ENCODE measurements around the gene MYO3A. TPM values are rescaled to one million over a fixed set of nuclear protein-coding genes. Genes with fewer than 3 reads are reported as not detected.
"Not testable (repeated sequence)": the region's sequence is repeated elsewhere in the genome, so short reads cannot be mapped to it uniquely, and the experiment has no call there.

Gene MYO3A
- total RNA-seq, 2 donors from 2014 or later = not detected

DNA sequence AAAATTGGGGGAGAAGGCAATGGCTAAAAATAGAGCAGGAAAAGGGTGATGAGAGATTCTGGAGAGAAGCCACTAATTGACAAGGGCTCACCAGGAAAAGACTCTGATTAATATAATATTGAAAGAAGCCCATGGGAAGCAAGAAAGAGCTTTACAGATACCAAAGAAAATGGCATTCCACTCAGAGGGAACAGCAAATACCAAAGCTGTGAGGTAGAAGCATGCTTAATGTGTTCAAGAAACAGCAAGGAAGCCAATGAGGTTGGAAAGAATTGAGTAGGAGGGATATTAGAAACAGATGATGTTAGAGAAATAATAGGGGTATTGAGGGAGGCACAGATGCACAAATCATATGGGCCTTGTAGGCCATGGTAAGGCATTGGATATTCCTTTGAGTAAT is 130.1 kb downstream of the MYO3A start:
- Mint-ChIP-seq H3K4me1 (ENCODE audit: low read depth in 2 of 2) (no peaks in the 10 kb centered on the region), H3K27ac (no peak overlapping the region), H3K4me3 (no peak overlapping the region), H3K36me3 (no peaks in the 10 kb centered on the region), H3K27me3 (no peaks in the 10 kb centered on the region), H3K9me3 (no peaks in the 10 kb centered on the region)
- ATAC-seq (no peak), DNase-seq (ENCODE audit: low spot score) (no peak)

DNA sequence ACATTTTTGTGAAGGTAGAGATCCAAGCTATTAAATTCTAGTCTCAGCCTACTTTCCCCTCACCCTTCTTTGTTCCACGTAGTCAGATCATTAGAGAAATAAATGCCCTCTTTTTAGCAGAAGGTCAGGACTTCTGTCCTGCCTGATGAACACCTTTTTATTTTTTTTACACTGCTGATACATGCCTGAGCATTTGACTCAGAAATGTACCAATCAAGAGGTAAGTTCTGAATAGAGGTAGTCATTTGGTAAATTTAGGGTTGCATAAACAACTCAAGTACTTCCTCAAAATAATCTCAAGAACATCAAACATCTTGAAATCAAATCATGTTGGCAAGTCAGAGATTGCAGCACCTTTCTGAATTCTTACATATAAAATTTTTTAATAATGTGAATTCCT is 133.7 kb downstream of the MYO3A start:
- no peak overlapping the region for H3K4me3 Mint-ChIP-seq
- H3K36me3 Mint-ChIP-seq = no peaks in the 10 kb centered on the region
- H3K27me3 Mint-ChIP-seq = no peaks in the 10 kb centered on the region
- peaks cover 3% of the 10 kb centered on the region for H3K9me3 Mint-ChIP-seq
- no peak overlapping the region for H3K27ac Mint-ChIP-seq
- no peak for ATAC-seq
- DNase-seq (ENCODE audit: low spot score) = no peak
- no peaks in the 10 kb centered on the region for H3K4me1 Mint-ChIP-seq (ENCODE audit: low read depth in 2 of 2)

DNA sequence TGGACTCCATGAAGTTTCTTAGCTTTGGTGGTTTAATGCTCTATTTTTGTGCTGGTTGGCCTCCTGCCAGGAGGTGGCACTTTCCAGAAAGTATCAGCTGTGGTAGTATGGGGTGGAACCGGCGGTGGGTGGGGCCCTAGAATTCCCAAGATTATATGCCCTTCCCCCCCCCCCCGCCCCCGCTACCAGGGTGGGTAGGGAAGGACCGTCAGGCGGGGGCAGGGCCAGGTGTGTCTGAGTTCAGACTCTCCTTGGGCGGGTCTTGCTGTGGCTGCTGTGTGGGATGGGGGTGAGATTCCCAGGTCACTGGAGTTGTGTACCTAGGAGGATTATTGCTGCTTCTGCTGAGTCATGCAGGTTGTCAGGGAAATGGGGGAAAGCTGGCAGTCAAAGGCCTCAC is 146.9 kb downstream of the MYO3A start:
- H3K36me3 Mint-ChIP-seq; H3K4me3 Mint-ChIP-seq; ATAC-seq; H3K27ac Mint-ChIP-seq; DNase-seq (ENCODE audit: low spot score); H3K4me1 Mint-ChIP-seq (ENCODE audit: low read depth in 2 of 2); H3K9me3 Mint-ChIP-seq: not testable (repeated sequence)
- peaks cover 4 to 23% of the 10 kb centered on the region in 2 donors for H3K27me3 Mint-ChIP-seq

DNA sequence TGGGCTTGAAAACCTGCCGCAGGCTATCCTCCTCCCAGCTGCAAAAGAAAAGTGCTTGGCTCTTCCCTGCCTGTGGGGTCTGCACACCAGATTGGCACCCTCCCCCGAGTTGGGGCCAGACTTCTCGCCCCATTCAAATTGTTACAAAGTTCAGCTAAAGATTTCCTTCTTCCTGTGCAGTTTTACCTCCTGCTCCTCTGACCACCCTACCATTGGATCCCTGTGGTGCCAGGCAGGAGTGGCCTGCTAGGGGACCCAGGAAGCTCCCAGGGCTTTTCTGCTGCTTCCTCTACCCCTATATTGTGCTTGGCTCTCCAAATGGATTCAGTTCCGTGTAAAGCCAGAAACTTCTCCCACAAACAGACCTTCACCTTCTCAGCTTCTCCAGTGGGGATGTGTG is 147.4 kb downstream of the MYO3A start:
- no peak overlapping the region for H3K27ac Mint-ChIP-seq
- H3K36me3 Mint-ChIP-seq = no peaks in the 10 kb centered on the region
- no peaks in the 10 kb centered on the region for H3K4me1 Mint-ChIP-seq (ENCODE audit: low read depth in 2 of 2)
- H3K4me3 Mint-ChIP-seq = no peak overlapping the region
- H3K27me3 Mint-ChIP-seq = peaks cover 4 to 28% of the 10 kb centered on the region in 2 donors
- no peak for ATAC-seq
- peaks cover 5% of the 10 kb centered on the region for H3K9me3 Mint-ChIP-seq
- no peak for DNase-seq (ENCODE audit: low spot score)

DNA sequence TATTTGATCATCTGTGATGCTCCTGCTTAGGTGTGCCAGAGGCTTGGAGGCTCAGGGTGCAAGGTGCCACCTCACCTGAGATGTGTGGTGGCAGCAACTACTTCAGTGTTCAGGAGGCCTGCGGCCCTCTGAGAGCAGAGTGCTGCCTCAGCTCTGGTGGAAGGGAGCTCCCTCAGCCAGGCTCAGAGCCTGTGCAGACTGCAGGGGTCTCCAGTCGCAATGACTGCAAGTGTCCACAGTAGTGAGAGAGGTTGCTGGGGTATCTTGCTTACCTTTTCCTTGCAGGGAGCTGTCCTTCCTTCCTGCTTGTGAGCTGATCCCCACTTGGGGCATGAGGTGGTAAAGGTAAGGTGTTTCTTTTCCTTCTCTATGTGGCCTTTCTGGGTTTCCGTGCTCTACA is 151.5 kb downstream of the MYO3A start:
- peaks cover 4 to 34% of the 10 kb centered on the region in 2 donors for H3K27me3 Mint-ChIP-seq
- ATAC-seq = no peak
- no peak overlapping the region for H3K4me3 Mint-ChIP-seq
- H3K9me3 Mint-ChIP-seq = no peaks in the 10 kb centered on the region
- DNase-seq (ENCODE audit: low spot score) = no peak
- no peaks in the 10 kb centered on the region for H3K4me1 Mint-ChIP-seq (ENCODE audit: low read depth in 2 of 2)
- no peak overlapping the region for H3K27ac Mint-ChIP-seq
- no peaks in the 10 kb centered on the region for H3K36me3 Mint-ChIP-seq

DNA sequence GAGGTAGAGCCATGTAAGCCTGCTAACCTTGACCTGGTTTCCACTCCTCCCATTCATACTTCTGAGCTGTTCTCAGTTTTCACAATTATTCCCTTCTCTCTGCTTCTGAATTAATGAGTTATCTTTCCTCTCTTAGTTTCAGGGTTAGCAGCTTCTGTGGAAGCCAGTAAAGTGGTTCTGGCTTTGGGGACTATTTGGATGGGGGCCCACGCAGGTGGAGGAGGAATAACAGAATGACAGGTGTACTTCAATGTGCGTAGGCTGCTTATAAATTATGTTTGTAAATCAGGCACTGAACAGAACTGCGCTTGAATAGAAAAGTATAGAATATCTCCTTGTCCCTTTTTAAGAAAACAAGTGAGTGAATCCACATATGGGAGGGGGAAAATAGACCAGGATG is 153.6 kb downstream of the MYO3A start:
- Mint-ChIP-seq H3K27ac (no peak overlapping the region), H3K4me3 (no peak overlapping the region), H3K4me1 (ENCODE audit: low read depth in 2 of 2) (no peaks in the 10 kb centered on the region), H3K27me3 (peaks cover 2 to 33% of the 10 kb centered on the region in 2 donors), H3K9me3 (no peaks in the 10 kb centered on the region), H3K36me3 (no peaks in the 10 kb centered on the region)
- ATAC-seq (no peak), DNase-seq (ENCODE audit: low spot score) (no peak)

DNA sequence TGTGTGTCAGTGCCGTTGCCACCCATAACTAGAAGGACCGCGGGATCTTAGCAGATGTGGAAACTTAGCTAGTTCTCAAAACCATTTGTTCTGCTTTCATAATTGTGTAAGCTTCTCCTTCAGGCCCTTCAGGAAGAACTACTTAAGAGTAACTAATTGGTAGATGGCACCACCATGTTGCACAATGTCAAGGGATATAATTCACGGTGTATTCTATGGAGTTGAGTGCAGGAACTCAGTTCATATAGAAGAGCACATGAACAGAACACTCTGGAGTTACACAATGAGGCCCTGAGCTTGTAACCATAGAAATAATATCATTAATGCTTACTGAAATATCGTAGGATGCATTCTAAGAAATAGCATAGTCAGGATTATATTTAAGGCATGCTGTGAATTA is 156.0 kb downstream of the MYO3A start:
- H3K36me3 Mint-ChIP-seq = no peaks in the 10 kb centered on the region
- H3K9me3 Mint-ChIP-seq = no peaks in the 10 kb centered on the region
- no peak overlapping the region for H3K27ac Mint-ChIP-seq
- DNase-seq (ENCODE audit: low spot score) (no peak), ATAC-seq (no peak)
- H3K4me3 Mint-ChIP-seq = no peak overlapping the region
- H3K27me3 Mint-ChIP-seq = peaks cover 2 to 22% of the 10 kb centered on the region in 2 donors
- H3K4me1 Mint-ChIP-seq (ENCODE audit: low read depth in 2 of 2) = no peaks in the 10 kb centered on the region

DNA sequence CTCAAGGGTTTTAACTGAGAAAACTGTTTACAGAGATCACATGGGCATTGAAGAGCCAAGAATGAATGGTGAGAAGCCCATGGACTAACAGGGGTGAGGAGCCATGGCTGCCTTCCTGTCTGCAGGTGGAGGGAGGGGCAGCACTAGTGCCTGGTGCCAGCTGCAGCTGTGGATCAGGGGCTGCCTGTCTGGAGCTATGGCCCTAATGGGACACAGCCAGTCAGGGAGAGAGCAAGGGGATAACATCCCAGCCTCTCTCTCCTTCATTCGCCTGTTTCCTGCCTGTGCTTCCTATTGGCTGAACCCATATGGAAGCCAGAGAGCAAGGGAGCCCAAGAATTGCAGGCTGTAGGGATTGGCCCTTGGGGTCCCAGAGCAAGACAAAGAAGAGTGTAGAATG is 156.7 kb downstream of the MYO3A start:
- DNase-seq (ENCODE audit: low spot score) (no peak), ATAC-seq (no peak)
- no peaks in the 10 kb centered on the region for H3K9me3 Mint-ChIP-seq
- H3K27me3 Mint-ChIP-seq = peaks cover 2 to 21% of the 10 kb centered on the region in 2 donors
- no peaks in the 10 kb centered on the region for H3K36me3 Mint-ChIP-seq
- H3K27ac Mint-ChIP-seq = no peak overlapping the region
- H3K4me3 Mint-ChIP-seq = no peak overlapping the region
- H3K4me1 Mint-ChIP-seq (ENCODE audit: low read depth in 2 of 2) = no peaks in the 10 kb centered on the region

DNA sequence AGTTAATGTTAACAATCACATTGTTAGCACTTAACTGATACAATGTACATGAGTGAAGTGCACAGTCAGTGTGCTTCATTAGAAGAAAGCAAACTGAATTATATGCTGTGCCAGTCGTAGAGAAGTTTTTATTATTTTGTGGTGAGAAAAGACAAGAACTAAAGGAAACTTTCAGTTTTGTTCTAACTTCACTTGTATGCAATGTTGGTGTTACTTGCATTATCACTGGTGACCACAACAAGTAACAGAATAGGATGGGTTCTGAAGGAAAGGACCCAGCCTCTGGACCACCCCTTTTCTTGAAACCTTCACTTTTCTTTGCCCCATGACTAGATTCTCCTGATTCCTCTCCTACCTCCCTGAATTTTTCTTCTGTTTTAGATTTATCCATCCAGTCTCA is 159.2 kb downstream of the MYO3A start:
- no peaks in the 10 kb centered on the region for H3K36me3 Mint-ChIP-seq
- ATAC-seq (no peak), DNase-seq (ENCODE audit: low spot score) (no peak)
- no peaks in the 10 kb centered on the region for H3K4me1 Mint-ChIP-seq (ENCODE audit: low read depth in 2 of 2)
- H3K9me3 Mint-ChIP-seq = no peaks in the 10 kb centered on the region
- H3K27me3 Mint-ChIP-seq = peaks cover 0 to 2% of the 10 kb centered on the region in 2 donors
- H3K4me3 Mint-ChIP-seq = no peak overlapping the region
- no peak overlapping the region for H3K27ac Mint-ChIP-seq

DNA sequence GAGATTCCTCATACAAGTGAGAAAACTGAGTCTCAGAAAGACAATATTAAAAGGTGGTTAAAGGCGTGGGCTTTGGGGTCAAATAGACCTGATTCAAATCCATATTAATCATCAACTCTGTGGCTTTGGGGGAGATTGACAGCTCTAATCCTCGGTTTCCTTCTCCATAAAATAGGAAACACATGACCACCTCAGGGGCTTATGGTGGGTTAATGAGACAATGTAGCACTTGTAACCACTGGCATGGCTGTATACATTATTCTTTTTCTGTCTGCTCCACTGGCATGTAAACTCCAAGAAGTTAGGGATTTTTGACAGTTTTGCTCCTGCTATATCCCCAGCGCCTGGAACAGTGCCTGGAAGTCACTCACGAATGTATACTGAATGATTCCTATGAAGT is 161.8 kb downstream of the MYO3A start:
- Mint-ChIP-seq H3K27me3 (peaks cover 0 to 2% of the 10 kb centered on the region in 2 donors), H3K27ac (no peak overlapping the region), H3K4me1 (ENCODE audit: low read depth in 2 of 2) (no peaks in the 10 kb centered on the region), H3K36me3 (peaks cover 4% of the 10 kb centered on the region), H3K9me3 (peaks cover 7% of the 10 kb centered on the region), H3K4me3 (no peak overlapping the region)
- DNase-seq (ENCODE audit: low spot score) = no peak
- no peak for ATAC-seq

DNA sequence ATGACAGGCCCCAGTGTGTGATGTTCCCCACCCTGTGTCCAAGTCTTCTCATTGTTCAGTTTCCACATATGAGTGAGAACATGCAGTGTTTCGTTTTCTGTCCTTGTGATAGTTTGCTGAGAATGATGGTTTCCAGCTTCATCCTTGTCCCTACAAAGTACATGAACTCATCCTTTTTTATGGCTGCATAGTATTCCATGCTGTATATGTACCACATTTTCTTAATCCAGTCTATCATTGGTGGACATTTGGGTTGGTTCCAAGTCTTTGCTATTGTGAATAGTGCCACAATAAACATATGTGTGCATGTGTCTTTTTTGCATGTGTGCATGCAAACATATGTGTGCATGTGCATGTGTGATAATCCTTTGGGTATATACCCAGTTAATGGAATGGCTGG is 163.5 kb downstream of the MYO3A start:
- not testable (repeated sequence) for ATAC-seq; H3K4me3 Mint-ChIP-seq; H3K36me3 Mint-ChIP-seq; H3K27ac Mint-ChIP-seq; H3K4me1 Mint-ChIP-seq (ENCODE audit: low read depth in 2 of 2); H3K27me3 Mint-ChIP-seq; DNase-seq (ENCODE audit: low spot score)
- peaks cover 10% of the 10 kb centered on the region for H3K9me3 Mint-ChIP-seq

DNA sequence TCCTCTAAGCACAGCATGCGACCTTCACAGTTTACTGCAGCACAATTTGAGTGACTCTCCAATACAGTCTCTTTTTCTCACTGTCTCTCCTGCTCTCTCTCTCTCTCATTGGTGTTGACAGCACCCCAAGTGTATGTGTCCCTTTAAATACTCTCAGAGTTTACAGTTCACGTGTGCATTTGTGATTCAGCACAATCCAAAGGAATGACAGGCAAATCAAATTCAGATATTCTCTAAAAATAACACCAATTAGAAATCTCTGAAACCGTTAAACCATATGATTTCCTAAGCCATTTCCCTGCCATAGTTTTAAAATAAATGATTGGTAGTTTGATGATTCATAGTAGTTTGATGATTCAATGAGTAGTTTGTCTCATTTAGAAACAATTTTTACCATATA is 178.5 kb downstream of the MYO3A start:
- no peaks in the 10 kb centered on the region for H3K4me1 Mint-ChIP-seq (ENCODE audit: low read depth in 2 of 2)
- H3K9me3 Mint-ChIP-seq = no peaks in the 10 kb centered on the region
- H3K27me3 Mint-ChIP-seq = peaks cover 3 to 9% of the 10 kb centered on the region in 2 donors
- H3K36me3 Mint-ChIP-seq = no peaks in the 10 kb centered on the region
- no peak overlapping the region for H3K4me3 Mint-ChIP-seq
- no peak overlapping the region for H3K27ac Mint-ChIP-seq
- no peak for DNase-seq (ENCODE audit: low spot score)
- no peak for ATAC-seq

DNA sequence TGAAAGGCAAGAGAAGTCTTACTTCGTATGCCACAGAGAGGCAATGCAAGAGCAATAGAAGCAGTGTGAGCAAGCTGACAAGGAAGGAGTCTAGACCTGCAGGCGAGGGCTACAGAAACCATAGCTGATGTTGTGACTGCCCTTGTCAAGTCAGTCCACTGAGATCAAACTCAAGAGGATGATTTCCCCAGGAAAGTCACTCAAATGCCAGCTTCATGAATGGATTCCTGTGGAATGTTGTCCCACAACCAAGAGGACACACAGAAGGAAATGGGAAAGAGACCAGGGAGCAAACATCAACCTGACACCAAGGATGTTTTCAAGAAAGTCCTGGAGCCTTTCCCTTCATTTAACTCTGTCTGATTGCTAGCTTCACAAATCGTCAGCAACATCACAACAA is 204.6 kb downstream of the MYO3A start:
- Mint-ChIP-seq H3K9me3 (peaks cover 6% of the 10 kb centered on the region), H3K27me3 (peaks cover 0 to 8% of the 10 kb centered on the region in 2 donors), H3K36me3 (no peaks in the 10 kb centered on the region), H3K4me1 (ENCODE audit: low read depth in 2 of 2) (no peaks in the 10 kb centered on the region), H3K4me3 (no peak overlapping the region), H3K27ac (no peak overlapping the region)
- DNase-seq (ENCODE audit: low spot score) (no peak), ATAC-seq (no peak)

DNA sequence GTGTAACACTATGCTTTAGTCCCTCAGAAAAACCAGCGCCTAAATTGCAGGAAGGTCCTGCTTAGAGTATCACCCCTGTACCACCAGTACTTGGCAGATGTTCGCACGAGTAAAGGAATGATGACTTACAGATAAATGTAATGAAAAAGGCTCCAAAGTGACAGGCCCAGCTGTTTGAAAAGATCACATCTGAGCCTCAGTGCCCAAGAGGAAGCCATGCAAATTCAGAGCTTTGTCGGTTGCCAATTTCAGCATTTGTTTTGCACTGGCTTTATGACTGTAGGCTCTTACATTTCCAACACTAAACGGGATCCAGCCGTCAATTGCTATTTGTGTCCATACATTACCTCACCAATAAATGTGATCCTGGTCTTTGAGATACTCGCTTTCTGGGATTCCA is 222.0 kb downstream of the MYO3A start:
- no peak for ATAC-seq
- Mint-ChIP-seq H3K4me3 (no peak overlapping the region), H3K4me1 (ENCODE audit: low read depth in 2 of 2) (no peaks in the 10 kb centered on the region), H3K36me3 (no peaks in the 10 kb centered on the region), H3K27ac (no peak overlapping the region), H3K9me3 (no peaks in the 10 kb centered on the region), H3K27me3 (peaks cover 0 to 15% of the 10 kb centered on the region in 2 donors)
- DNase-seq (ENCODE audit: low spot score) = no peak

DNA sequence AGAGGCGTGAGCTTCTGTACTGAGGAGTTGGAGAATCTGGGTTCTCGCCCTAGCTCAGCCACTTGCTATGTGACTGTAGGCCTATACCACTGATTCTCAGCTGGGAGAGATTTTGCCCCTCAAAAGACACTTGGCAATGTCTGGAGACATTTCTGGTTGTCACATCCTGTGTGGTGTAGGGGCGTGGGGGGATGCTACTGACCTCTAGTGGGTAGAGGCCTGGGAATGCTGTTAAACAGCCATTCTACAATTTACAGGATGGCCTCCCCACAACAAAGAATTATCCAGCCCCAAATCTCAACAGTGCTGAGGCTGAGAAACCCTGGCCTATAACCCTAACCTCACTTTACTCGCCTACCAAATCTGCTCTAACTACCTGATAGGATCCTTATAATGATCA is 223.7 kb downstream of the MYO3A start:
- Mint-ChIP-seq H3K9me3 (no peaks in the 10 kb centered on the region), H3K27ac (no peak overlapping the region), H3K27me3 (peaks cover 0 to 9% of the 10 kb centered on the region in 2 donors), H3K36me3 (no peaks in the 10 kb centered on the region), H3K4me3 (no peak overlapping the region), H3K4me1 (ENCODE audit: low read depth in 2 of 2) (no peaks in the 10 kb centered on the region)
- DNase-seq (ENCODE audit: low spot score) = no peak
- ATAC-seq = peak in 1 of 2 donors; percentile 32

Data from natural killer cell treated with Interleukin-12 subunit alpha and Interleukin-12 subunit beta and Interleukin-15 and Interleukin-18, amount 100 ng/mL, for 72 hours (primary cell).